ENCODE results near the gene TBC1D5.

- TF ChIP-seq CTCF (IDR thresholded peaks at IDR 0.05): no peak
- TF ChIP-seq POLR2A (IDR thresholded peaks at IDR 0.05): no peak
Observed at GRCh38 chr3:17550624-17551023, 191.8 kb downstream of the TBC1D5 start.
